ENCODE results near the gene MAB21L4.

Gene MAB21L4

GRCh38 chr2:240909216-240909974 lies 13.4 kb upstream of the MAB21L4 start:
- DNase-seq, result no peak

- no peak for DNase-seq
Observed at GRCh38 chr2:240906911-240907590, 11.1 kb upstream of the MAB21L4 start.

GRCh38 chr2:240906141-240906910 lies 10.4 kb upstream of the MAB21L4 start, which contains the start of gene CROCC2:
Gene CROCC2 (plus strand): TSS chr2:240906336. CDS start chr2:240906514, 178 bp downstream.
- no peak for DNase-seq

GRCh38 chr2:240905176-240905781 lies 9.3 kb upstream of the MAB21L4 start:
- no peak for DNase-seq

GRCh38 chr2:240904216-240905175 lies 8.5 kb upstream of the MAB21L4 start:
- DNase-seq, result no peak

GRCh38 chr2:240903191-240904060 lies 7.5 kb upstream of the MAB21L4 start:
- no peak for DNase-seq

GRCh38 chr2:240902615-240903041 lies 6.7 kb upstream of the MAB21L4 start:
- no peak for DNase-seq

GRCh38 chr2:240901986-240902614 lies 6.1 kb upstream of the MAB21L4 start:
- DNase-seq, result no peak

- no peak for DNase-seq
Observed at GRCh38 chr2:240900141-240900860, 4.3 kb upstream of the MAB21L4 start.

GRCh38 chr2:240899468-240899865 lies 3.5 kb upstream of the MAB21L4 start:
- DNase-seq, result no peak

- no peak for DNase-seq
Observed at GRCh38 chr2:240898731-240899467, 2.9 kb upstream of the MAB21L4 start.

GRCh38 chr2:240898108-240898730 lies 2.3 kb upstream of the MAB21L4 start:
- no peak for DNase-seq

GRCh38 chr2:240896871-240897692 lies 1.1 kb upstream of the MAB21L4 start:
- no peak for DNase-seq

- DNase-seq, result no peak
Observed at GRCh38 chr2:240896394-240896793, 438 bp upstream of the MAB21L4 start.

GRCh38 chr2:240894836-240895558 lies 959 bp downstream of the MAB21L4 start:
- no peak for DNase-seq

GRCh38 chr2:240894006-240894405 lies 1.9 kb downstream of the MAB21L4 start:
- DNase-seq, result no peak

GRCh38 chr2:240893363-240893844 lies 2.6 kb downstream of the MAB21L4 start:
- no peak for DNase-seq
